Activated T-cell treated with anti-CD3 and anti-CD28 coated beads, Interleukin-2, amount 50 U/mL, for 4 hours (primary cell): ENCODE data around the gene OR10J4. TPM values are rescaled to one million over a fixed set of nuclear protein-coding genes. Genes with fewer than 3 reads are reported as not detected.
"Not testable (repeated sequence)": the region's sequence is repeated elsewhere in the genome, so short reads cannot be mapped to it uniquely, and the experiment has no call there.

Source experiments
- ATAC-seq, 2 donors: fragments of 200-7000 bp; cut with Tn5 transposase; one replicate each; pipeline ENCODE4 v1.10.0; 2021
- DNase-seq: peaks from one replicate; pipeline ENCODE4 v3.0.0-alpha.2; 2020
- H3K27me3 Mint-ChIP-seq: one replicate; pipeline ENCODE4 v1.8.0; 2021; ENCODE audit warnings: low read depth, mixed read lengths
- H3K36me3 Mint-ChIP-seq: one replicate; pipeline ENCODE4 v1.8.0; 2022; ENCODE audit warnings: mixed read lengths; ENCODE audit not compliant: insufficient read depth
- H3K4me1 Mint-ChIP-seq: one replicate; pipeline ENCODE4 v1.8.0; 2021; ENCODE audit warnings: low read depth, mixed read lengths
- H3K4me3 Mint-ChIP-seq: one replicate; pipeline ENCODE4 v1.8.0; 2021; ENCODE audit warnings: mild to moderate bottlenecking, moderate library complexity, mixed read lengths
- H3K9me3 Mint-ChIP-seq: one replicate; pipeline ENCODE4 v1.8.0; 2021; ENCODE audit warnings: mixed read lengths
- total RNA-seq, 3 donors: library from RNA; stranded (reverse); gene quantifications; one replicate each; pipeline ENCODE4 v1.2.1, GENCODE V29; 2021

OR10J4 gene
- not detected for total RNA-seq

DNA sequence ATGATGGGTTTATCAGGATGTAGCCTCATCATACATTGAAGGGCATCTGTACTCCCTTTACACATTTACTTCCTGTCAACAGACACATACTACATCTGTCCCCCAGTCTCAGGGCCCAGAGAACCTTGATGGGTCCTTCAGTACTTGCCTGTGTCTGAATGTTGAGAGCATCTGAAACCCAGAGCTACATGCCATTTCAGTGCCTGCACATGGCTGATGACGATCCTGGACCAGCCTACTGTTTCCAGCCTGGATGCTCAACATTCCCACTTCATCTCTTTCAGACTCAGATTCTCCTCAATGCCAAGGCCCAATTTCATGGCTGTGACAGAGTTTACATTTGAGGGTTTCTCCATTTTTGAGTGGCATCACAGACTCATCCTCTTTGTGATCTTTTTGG, at the start of gene OR10J4:
OR10J4 (plus strand) TSS at position 301 of the 400 bp plus-strand sequence.
- ATAC-seq (no peak), DNase-seq (no peak)
- no peaks in the 10 kb centered on the region for H3K4me1 Mint-ChIP-seq

DNA sequence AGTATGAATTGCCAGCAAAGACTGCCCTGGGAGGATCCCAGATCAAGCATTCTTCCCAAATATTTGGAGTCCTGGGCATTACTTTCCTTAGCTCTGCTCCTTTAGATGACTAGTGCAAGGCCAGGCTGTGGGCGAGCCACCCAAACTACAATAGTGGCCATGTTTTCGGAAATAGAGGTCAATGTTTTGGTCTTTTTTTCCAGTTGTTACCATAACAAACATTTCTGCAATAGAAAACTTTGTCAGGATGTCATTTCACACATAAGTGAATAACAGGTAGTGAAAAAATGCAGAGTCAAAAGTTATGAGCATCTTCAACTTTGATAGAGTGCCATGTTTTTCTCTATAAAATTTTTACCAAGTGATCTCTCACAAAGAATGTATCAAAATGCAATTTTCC, 25.2 kb upstream of the OR10J4 start:
- H3K27me3 Mint-ChIP-seq = peaks cover 3% of the 10 kb centered on the region
- H3K36me3 Mint-ChIP-seq = no peaks in the 10 kb centered on the region
- DNase-seq (no peak), ATAC-seq (no peak)
- H3K4me3 Mint-ChIP-seq = no peak overlapping the region
- H3K9me3 Mint-ChIP-seq = no peaks in the 10 kb centered on the region
- H3K4me1 Mint-ChIP-seq = no peaks in the 10 kb centered on the region

More for the DNA sequence above, at the start of gene OR10J4:
- Mint-ChIP-seq H3K4me3 (no peak within 1 kb of the TSS), H3K27me3 (peaks cover 4% of the 10 kb centered on the region), H3K36me3 (no peaks in the 10 kb centered on the region), H3K9me3 (no peaks in the 10 kb centered on the region)

DNA sequence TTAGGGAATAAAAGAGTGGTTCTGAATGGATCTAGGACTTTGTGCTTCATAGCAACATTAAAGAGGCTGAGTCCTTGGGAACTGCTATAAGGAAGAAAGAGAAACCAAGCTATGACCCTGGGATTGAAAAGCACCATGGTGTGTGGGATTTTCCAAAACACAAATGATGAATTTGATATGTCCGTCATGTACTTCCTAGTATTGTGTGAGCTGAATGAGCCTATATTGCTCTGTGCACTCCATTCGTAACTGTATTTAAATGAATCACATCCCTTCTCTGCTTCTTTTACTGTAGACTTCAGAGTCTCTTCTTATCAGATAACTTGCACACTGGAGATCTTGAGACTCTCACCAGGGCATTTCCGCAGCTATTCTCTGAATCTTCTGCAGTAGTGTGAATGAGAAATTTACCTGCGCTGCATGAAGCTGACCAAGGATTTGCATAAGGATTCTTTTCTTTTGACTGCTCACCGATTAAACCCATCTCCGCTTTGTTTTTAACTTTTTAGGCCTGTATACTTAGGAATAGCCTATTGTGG, 23.1 kb upstream of the OR10J4 start:
- Mint-ChIP-seq H3K36me3 (no peaks in the 10 kb centered on the region), H3K27me3 (peaks cover 3% of the 10 kb centered on the region), H3K9me3 (peaks cover under 1% of the 10 kb centered on the region), H3K4me1 (no peaks in the 10 kb centered on the region), H3K4me3 (no peak overlapping the region)
- ATAC-seq (no peak), DNase-seq (no peak)

DNA sequence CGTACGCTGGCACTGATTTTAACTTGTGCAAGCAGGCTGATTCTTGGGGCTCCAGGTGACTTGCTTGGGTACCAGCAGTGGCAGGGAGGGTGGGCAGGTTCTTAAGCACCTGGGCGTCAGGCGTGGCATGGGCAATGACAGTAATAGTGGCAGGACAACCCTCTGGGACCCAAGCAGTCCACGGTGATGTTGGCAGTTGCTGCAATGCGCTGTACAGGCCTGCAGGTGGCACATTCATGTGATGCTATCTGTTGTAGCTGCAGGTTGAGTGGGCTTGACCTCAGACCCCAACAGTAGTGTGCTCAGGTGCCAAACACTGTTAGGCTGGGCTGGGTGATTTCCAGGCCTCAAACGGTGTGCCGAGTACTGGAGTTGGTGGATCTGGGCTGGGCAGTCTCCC, 10.2 kb upstream of the OR10J4 start:
- no peaks in the 10 kb centered on the region for H3K36me3 Mint-ChIP-seq
- no peak for DNase-seq
- H3K27me3 Mint-ChIP-seq = peaks cover 12% of the 10 kb centered on the region
- no peak overlapping the region for H3K4me3 Mint-ChIP-seq
- ATAC-seq = no peak
- peaks cover 34% of the 10 kb centered on the region for H3K9me3 Mint-ChIP-seq
- H3K4me1 Mint-ChIP-seq = no peaks in the 10 kb centered on the region

DNA sequence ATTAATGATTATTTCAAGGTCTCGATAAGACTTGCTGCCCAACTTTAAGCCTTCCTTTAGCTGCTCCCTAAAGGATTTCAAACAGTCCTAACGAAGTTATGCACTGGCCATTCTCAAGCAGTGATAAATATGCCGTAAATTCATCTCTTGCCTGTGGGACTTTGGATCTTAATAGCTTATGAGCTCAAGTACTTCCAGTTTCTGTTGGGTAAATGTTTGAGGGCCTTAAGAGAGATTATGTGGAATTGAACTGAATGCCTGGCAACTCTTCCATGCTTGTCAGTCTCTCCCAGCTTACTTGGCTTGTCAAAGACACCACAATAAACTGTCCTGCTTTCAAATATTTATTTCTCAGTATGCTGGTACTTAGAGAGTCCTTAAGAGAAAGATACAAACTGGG, 3.5 kb upstream of the OR10J4 start:
- Mint-ChIP-seq H3K9me3 (no peaks in the 10 kb centered on the region), H3K4me1 (no peaks in the 10 kb centered on the region), H3K4me3 (no peak overlapping the region), H3K27me3 (peaks cover 6% of the 10 kb centered on the region), H3K36me3 (no peaks in the 10 kb centered on the region)
- DNase-seq = no peak
- no peak for ATAC-seq

DNA sequence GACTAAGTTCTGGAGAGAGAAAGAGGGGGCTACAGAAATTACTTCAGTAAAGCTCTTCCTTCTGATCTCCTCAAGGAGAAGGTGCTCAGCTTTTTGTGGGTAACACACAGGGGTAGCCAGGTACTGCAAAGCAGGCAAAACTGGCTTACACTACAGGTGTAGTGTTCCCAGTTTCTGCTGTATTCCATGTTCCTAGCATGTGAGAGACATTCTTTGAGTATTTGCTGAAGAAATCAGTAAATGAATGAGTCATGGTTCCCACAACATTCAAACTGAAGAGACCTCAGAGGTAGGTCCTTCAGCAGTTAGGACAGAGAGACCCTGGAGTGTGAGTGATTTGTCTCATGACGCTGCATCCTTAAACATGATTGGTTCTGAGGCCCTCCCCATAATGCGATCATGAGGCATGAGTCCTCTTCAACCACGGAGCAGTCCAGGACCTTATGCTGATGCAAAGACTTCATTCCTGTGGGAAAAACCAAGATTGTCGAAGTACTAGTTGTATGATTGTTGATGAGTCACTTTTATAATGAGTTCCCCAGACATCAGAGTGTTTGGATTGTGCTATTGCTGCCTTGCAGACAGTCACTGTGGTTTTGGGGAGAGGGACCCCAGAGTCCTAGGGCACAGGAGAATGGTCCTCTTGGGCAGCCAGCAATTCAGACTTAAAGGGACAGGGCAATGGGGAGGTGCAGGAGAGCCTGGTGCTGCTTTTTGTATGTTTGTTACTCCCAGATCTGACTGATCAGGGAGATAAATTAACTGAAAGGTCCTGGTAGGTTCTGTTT, 2.7 kb upstream of the OR10J4 start:
- Mint-ChIP-seq H3K27me3 (peaks cover 6% of the 10 kb centered on the region), H3K4me1 (no peaks in the 10 kb centered on the region), H3K9me3 (no peaks in the 10 kb centered on the region), H3K36me3 (no peaks in the 10 kb centered on the region), H3K4me3 (no peak overlapping the region)
- no peak for DNase-seq
- no peak for ATAC-seq

DNA sequence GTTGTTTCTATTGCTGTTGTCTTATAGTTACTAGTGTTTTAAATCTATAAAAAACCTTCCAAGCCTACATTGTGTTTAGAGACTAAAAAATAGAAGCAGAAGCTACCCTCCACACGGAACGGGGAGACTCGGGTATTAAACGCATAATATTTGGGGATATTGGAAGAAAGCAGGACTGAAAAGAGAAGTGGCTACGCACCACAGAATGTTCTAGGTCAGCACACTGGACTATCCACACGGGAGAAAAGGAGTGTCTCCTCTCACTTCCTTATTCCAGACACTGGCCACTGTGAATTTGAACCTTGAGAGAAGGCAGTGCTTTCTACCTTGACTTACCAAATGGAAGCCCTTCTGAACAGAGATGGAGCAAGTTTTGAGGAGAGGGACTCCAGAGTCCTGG, 1.0 kb upstream of the OR10J4 start:
- ATAC-seq (no peak), DNase-seq (no peak)
- H3K36me3 Mint-ChIP-seq = no peaks in the 10 kb centered on the region
- no peaks in the 10 kb centered on the region for H3K4me1 Mint-ChIP-seq
- peaks cover 4% of the 10 kb centered on the region for H3K27me3 Mint-ChIP-seq
- no peaks in the 10 kb centered on the region for H3K9me3 Mint-ChIP-seq
- H3K4me3 Mint-ChIP-seq = no peak overlapping the region

DNA sequence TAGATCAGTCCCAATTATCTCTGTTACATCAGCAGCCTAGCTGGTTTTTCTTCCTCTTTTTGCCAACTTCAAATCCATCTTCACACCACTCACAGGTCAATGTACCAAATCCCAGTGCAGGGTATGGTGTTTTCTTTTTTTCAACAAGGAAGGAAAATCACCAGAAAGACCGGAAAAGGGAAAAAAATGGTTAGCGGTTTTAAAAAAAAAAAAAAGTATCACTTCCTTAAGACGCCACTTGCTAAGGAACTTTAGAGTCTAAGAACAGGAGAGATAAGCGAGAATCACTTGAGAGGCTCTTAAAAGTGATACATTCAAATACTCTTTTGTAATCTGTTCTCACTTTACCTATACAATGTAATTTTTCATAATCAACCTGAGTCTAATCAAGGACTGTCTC, 4.5 kb downstream of the OR10J4 start:
- Mint-ChIP-seq H3K9me3 (no peaks in the 10 kb centered on the region), H3K4me1 (no peaks in the 10 kb centered on the region), H3K27me3 (peaks cover 12% of the 10 kb centered on the region), H3K4me3 (no peak overlapping the region), H3K36me3 (no peaks in the 10 kb centered on the region)
- no peak for DNase-seq
- ATAC-seq = no peak

DNA sequence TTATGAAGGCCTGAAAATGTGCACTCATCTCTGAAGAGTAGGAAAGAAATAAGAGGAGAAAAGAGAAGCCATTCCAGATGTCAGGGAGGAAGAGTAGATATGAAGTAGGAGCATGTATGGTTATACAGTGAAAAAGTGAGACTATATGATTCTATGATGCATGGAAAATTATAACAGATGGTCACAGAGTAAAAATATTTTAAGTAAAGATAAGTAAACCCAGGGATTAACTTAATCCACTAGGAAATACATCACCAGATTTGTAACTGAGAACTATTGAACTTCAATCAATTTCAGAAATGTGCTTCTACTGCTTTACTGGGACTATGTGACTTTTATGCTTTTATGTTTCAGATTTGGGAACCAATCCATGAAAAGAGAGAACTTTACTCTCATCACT, 7.4 kb downstream of the OR10J4 start, which contains the start of gene OR10J1:
OR10J1 (plus strand) TSS at position 301 of the 400 bp plus-strand sequence; CDS start at position 371, 70 bp downstream.
- no peak for DNase-seq
- Mint-ChIP-seq H3K36me3 (no peaks in the 10 kb centered on the region), H3K9me3 (no peaks in the 10 kb centered on the region), H3K4me1 (no peaks in the 10 kb centered on the region), H3K27me3 (peaks cover 18% of the 10 kb centered on the region), H3K4me3 (no peak within 1 kb of the TSS)
- no peak for ATAC-seq

DNA sequence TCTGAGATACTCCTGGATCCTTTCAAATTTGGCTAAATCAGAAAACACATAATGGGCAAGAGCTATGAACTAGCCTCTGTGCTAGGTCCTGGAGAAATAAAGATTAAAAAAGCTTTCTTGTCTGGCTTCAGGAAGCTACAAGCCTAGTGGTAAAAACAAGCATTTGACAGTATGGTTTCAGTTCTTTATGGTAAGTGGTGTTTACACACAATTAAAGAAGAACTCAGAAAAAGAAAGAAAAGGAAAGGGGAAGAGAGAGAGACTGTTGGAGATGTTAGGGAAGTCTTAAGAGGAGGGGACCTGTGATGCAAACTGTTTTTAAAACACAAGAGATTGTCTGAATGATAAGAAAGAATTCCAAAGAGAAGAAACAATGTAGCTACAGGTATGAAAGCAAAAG, 9.4 kb downstream of the OR10J4 start:
- Mint-ChIP-seq H3K9me3 (no peaks in the 10 kb centered on the region), H3K4me3 (no peak overlapping the region), H3K27me3 (peaks cover 17% of the 10 kb centered on the region), H3K4me1 (no peaks in the 10 kb centered on the region), H3K36me3 (no peaks in the 10 kb centered on the region)
- no peak for ATAC-seq
- DNase-seq = no peak

DNA sequence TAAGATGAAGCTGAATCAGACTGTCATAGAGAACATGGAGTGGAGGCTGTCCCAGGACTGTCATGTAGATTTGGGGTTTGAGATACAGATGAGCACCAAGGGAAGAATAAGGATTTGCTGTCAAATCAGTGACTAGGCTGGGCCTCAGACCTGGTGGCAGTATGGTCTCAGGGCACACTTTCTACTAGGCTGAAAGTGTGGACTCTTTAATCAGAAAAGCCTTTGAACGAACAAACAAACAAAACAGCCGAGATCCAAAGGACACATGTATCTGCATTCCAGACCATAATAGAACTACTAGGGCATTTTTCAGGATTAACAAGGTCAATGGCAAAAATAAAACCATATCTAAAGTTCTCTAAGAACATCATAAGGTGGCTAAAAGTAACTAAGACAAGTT, 10.4 kb downstream of the OR10J4 start:
- no peak for ATAC-seq
- no peaks in the 10 kb centered on the region for H3K36me3 Mint-ChIP-seq
- H3K27me3 Mint-ChIP-seq = peaks cover 20% of the 10 kb centered on the region
- H3K4me3 Mint-ChIP-seq = no peak overlapping the region
- no peak for DNase-seq
- H3K4me1 Mint-ChIP-seq = no peaks in the 10 kb centered on the region
- H3K9me3 Mint-ChIP-seq = no peaks in the 10 kb centered on the region

DNA sequence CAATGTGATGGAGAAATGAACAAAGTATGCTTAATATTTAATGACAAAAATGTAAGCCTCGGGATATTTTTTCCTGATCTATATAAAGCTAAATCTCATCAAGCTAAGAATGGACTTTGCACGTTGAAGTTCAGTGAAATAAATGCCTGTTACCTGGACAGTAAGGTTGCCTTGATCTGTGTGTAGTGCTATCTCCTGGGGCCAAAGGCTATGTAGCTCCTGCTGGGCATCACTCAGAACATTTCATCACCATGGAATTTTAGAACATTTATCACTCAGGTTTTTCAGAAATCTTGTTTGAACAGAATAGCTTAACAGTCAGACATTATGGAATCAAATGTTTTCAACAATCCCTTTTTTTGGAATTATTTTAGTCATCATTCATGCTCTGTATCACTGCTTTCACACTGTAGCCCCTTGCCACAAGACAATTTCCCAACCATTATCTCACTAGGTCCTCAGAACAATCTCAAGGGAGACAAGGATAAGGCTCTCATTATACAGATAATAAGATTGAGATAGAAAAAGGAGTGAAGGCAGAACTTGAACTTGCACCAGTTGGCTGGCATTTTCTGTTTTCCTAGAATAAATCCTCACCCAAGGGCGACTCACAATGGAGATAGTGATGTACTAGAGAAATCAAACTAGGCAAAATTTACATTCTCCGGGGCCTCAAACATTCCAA, 11.2 kb downstream of the OR10J4 start:
- Mint-ChIP-seq H3K4me3 (no peak overlapping the region), H3K27me3 (peaks cover 16% of the 10 kb centered on the region), H3K9me3 (no peaks in the 10 kb centered on the region), H3K4me1 (no peaks in the 10 kb centered on the region), H3K36me3 (no peaks in the 10 kb centered on the region)
- DNase-seq (no peak), ATAC-seq (no peak)

DNA sequence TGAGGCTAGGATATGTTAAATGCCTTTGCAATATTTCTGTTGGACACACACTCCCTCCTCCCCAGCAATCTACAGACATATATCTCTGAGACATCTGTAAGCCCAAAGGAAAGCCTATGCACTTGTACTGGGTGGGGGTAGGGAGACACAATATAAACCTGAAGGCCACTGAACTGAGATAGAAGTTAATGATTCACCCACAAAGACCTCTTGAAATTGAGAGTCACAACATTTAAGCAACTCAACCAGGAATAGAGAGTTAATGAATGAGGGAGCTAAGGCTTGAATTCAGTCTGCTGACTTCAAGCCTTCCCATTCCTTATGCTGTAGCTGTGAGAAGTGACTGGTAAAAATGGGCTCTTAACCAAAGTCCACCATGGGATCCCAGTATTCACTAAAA, 12.5 kb downstream of the OR10J4 start:
- H3K4me1 Mint-ChIP-seq = no peaks in the 10 kb centered on the region
- peaks cover 16% of the 10 kb centered on the region for H3K27me3 Mint-ChIP-seq
- no peak overlapping the region for H3K4me3 Mint-ChIP-seq
- H3K9me3 Mint-ChIP-seq = no peaks in the 10 kb centered on the region
- no peaks in the 10 kb centered on the region for H3K36me3 Mint-ChIP-seq
- DNase-seq (no peak), ATAC-seq (no peak)

DNA sequence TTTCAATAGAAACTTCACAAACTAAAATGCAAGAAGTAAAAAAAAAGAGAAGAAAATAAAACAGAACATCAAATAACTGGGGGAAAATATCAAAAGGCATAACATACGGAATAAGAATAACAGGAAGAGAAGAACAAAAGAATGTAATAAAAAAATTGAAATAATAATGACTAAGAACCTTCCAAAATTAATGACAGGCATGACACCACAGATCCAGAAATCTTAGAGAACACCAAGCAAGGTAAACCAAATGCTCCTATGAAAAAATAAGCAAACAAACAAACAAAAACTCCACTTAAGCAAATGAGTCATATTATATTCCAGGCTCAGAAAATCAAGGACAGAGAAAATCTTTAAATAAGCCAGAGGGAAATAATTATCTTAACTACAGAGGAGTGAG, 16.2 kb downstream of the OR10J4 start:
- no peak for DNase-seq
- no peaks in the 10 kb centered on the region for H3K36me3 Mint-ChIP-seq
- H3K9me3 Mint-ChIP-seq = peaks cover 10% of the 10 kb centered on the region

DNA sequence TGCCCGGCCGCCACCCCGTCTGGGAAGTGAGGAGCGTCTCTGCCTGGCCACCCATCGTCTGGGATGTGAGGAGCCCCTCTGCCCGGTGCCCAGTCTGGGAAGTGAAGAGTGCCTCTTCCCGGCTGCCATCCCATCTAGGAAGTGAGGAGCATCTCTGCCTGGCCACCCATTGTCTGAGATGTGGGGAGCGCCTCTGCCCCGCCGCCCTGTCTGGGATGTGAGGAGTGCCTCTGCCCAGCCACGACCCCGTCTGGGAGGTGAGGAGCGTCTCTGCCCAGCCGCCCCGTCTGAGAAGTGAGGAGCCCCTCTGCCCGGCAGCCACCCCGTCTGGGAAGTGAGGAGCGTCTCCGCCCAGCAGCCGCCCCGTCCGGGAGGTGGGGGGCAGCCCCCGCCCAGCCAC, 17.6 kb downstream of the OR10J4 start:
- DNase-seq, H3K4me3 Mint-ChIP-seq, H3K4me1 Mint-ChIP-seq, ATAC-seq, H3K27me3 Mint-ChIP-seq, H3K36me3 Mint-ChIP-seq: not testable (repeated sequence)
- peaks cover 16% of the 10 kb centered on the region for H3K9me3 Mint-ChIP-seq

More for the DNA sequence above, 16.2 kb downstream of the OR10J4 start:
- ATAC-seq = no peak
- Mint-ChIP-seq H3K4me3 (no peak overlapping the region), H3K4me1 (no peaks in the 10 kb centered on the region), H3K27me3 (peaks cover 5% of the 10 kb centered on the region)
